GM18508 (cell line): ENCODE results near the gene ZNRD2.

Experiments used
- ATAC-seq: cut with Tn5 transposase; IDR thresholded peaks from one replicate; pipeline ENCODE4 v1.9.1; 2021; ENCODE audit warnings: moderate number of reproducible peaks; ENCODE audit not compliant: insufficient read depth, unreplicated experiment

ZNRD2 gene

GRCh38 chr11:65599216-65599954, 29.1 kb downstream of the ZNRD2 start:
- no peak for ATAC-seq

GRCh38 chr11:65599955-65600246, 29.6 kb downstream of the ZNRD2 start:
- no peak for ATAC-seq

GRCh38 chr11:65604258-65604657, 34.0 kb downstream of the ZNRD2 start:
- no peak for ATAC-seq

- ATAC-seq: no peak
Measured at GRCh38 chr11:65606876-65607613, 36.8 kb downstream of the ZNRD2 start.

GRCh38 chr11:65607614-65608426, 37.5 kb downstream of the ZNRD2 start:
- ATAC-seq: no peak

- ATAC-seq: no peak
Measured at GRCh38 chr11:65609229-65609628, 39.0 kb downstream of the ZNRD2 start.

- no peak for ATAC-seq
Measured at GRCh38 chr11:65609665-65610064, 39.4 kb downstream of the ZNRD2 start.

GRCh38 chr11:65610404-65610803, 40.1 kb downstream of the ZNRD2 start:
- ATAC-seq: no peak

GRCh38 chr11:65611028-65611757, 40.9 kb downstream of the ZNRD2 start:
- ATAC-seq: no peak

- no peak for ATAC-seq
Measured at GRCh38 chr11:65611758-65612603, 41.7 kb downstream of the ZNRD2 start.

GRCh38 chr11:65612691-65613090, 42.4 kb downstream of the ZNRD2 start:
- ATAC-seq: no peak

- ATAC-seq: no peak
Measured at GRCh38 chr11:65613091-65613928, 43.0 kb downstream of the ZNRD2 start.

GRCh38 chr11:65615229-65615949, 45.1 kb downstream of the ZNRD2 start, which contains the start of gene PCNX3:
Gene PCNX3, plus strand, starts transcription at chr11:65615776. Its CDS starts 536 bp downstream, at chr11:65616312.
- peak; percentile 63 for ATAC-seq

- ATAC-seq: no peak
Measured at GRCh38 chr11:65615950-65616574, 45.8 kb downstream of the ZNRD2 start.

GRCh38 chr11:65616575-65617001, 46.3 kb downstream of the ZNRD2 start:
- no peak for ATAC-seq

GRCh38 chr11:65617136-65617850, 47.0 kb downstream of the ZNRD2 start:
- ATAC-seq: no peak
